ENCODE measurements around the gene CDADC1.
"Not testable (repeated sequence)": the region's sequence is repeated elsewhere in the genome, so short reads cannot be mapped to it uniquely, and the experiment has no call there.

CDADC1 gene

GRCh38 chr13:49319551-49319950 lies 71.8 kb downstream of the CDADC1 start:
- no peak overlapping the region for H3K4me3 ChIP-seq (replicated peaks in 1 of 2; ENCODE audit: low read depth in 2 of 2, low read length in 2 of 2)
- TF ChIP-seq CTCF (IDR thresholded peaks at IDR 0.05; ENCODE audit: low read depth, low read length), result no peak
- peak; percentile 52 for DNase-seq (ENCODE audit: low read depth in 2 of 2)

- DNase-seq (ENCODE audit: low read depth in 2 of 2), result no peak
- TF ChIP-seq CTCF (IDR thresholded peaks at IDR 0.05; ENCODE audit: low read depth, low read length), result no peak
Observed at GRCh38 chr13:49319951-49320350, 72.2 kb downstream of the CDADC1 start.

GRCh38 chr13:49320975-49321374 lies 73.2 kb downstream of the CDADC1 start:
- DNase-seq (ENCODE audit: low read depth in 2 of 2), result no peak
- no peak overlapping the region for H3K4me3 ChIP-seq (replicated peaks in 1 of 2; ENCODE audit: low read depth in 2 of 2, low read length in 2 of 2)
- no peak for TF ChIP-seq CTCF (IDR thresholded peaks at IDR 0.05; ENCODE audit: low read depth, low read length)

More at GRCh38 chr13:49319951-49320350, 72.2 kb downstream of the CDADC1 start:
- no peak overlapping the region for H3K4me3 ChIP-seq (replicated peaks in 1 of 2; ENCODE audit: low read depth in 2 of 2, low read length in 2 of 2)

- TF ChIP-seq CTCF (IDR thresholded peaks at IDR 0.05; ENCODE audit: low read depth, low read length), result no peak
- no peak for DNase-seq (ENCODE audit: low read depth in 2 of 2)
- H3K4me3 ChIP-seq (replicated peaks in 1 of 2; ENCODE audit: low read depth in 2 of 2, low read length in 2 of 2), result no peak overlapping the region
Observed at GRCh38 chr13:49322702-49323101, 75.0 kb downstream of the CDADC1 start.

- no peak for DNase-seq (ENCODE audit: low read depth in 2 of 2)
- no peak overlapping the region for H3K4me3 ChIP-seq (replicated peaks in 1 of 2; ENCODE audit: low read depth in 2 of 2, low read length in 2 of 2)
- no peak for TF ChIP-seq CTCF (IDR thresholded peaks at IDR 0.05; ENCODE audit: low read depth, low read length)
Observed at GRCh38 chr13:49323344-49323743, 75.6 kb downstream of the CDADC1 start.

- TF ChIP-seq CTCF (IDR thresholded peaks at IDR 0.05; ENCODE audit: low read depth, low read length), result no peak
- H3K4me3 ChIP-seq (replicated peaks in 1 of 2; ENCODE audit: low read depth in 2 of 2, low read length in 2 of 2), result no peak overlapping the region
- DNase-seq (ENCODE audit: low read depth in 2 of 2), result no peak
Observed at GRCh38 chr13:49326222-49326917, 78.6 kb downstream of the CDADC1 start.

- H3K4me3 ChIP-seq (replicated peaks in 1 of 2; ENCODE audit: low read depth in 2 of 2, low read length in 2 of 2); DNase-seq (ENCODE audit: low read depth in 2 of 2): not testable (repeated sequence)
Observed at GRCh38 chr13:49327145-49327544, 79.4 kb downstream of the CDADC1 start.

Data from cardiac fibroblast (primary cell).